Lower leg skin (tissue), 4 donors: ENCODE data around the gene PDLIM5. TPM values are rescaled to one million over a fixed set of nuclear protein-coding genes. Genes with fewer than 3 reads are reported as not detected.
"Not testable (repeated sequence)": the region's sequence is repeated elsewhere in the genome, so short reads cannot be mapped to it uniquely, and the experiment has no call there.

Source experiments
- DNase-seq, 2 donors: peaks; one replicate each; pipeline ENCODE4 v3.0.0-alpha.2; 2019; ENCODE audit warnings: low spot score in 2 of 2
- H3K4me3 ChIP-seq: fragments of 200-600 bp; sonication (generic); 2 replicates; pipeline ENCODE4 v1.5.1; 2017; ENCODE audit warnings: mild to moderate bottlenecking, low read depth; ENCODE audit not compliant: poor library complexity, severe bottlenecking
- POLR2A ChIP-seq, 2 donors: fragments of 450-650 bp; IDR thresholded peaks; one replicate each; pipeline ENCODE4 v1.6.1; 2016 to 2017; ENCODE audit warnings: antibody characterized with exemption in 2 of 2, mild to moderate bottlenecking in 1 of 2, moderate library complexity in 1 of 2
- WGBS, 2 donors: methylation state at CpG; one replicate each; pipeline ENCODE4 v1.1.5; 2018; 5-methylcytosine and 5-hydroxymethylcytosine counted together
- intact Hi-C: fragments of 100-400 bp; cut with DNase I; formaldehyde crosslinking; loops from one replicate; pipeline ENCODE4 v1.15.0; 2023; ENCODE audit warnings: low total_unique reads
- total RNA-seq, 4 donors: library from RNA; depleted of rRNA; stranded (reverse); fragments of >200 nt; gene quantifications; one replicate each; pipeline ENCODE4 v1.1.0, GENCODE V29; 2016
- TF ChIP-seq, protein P1 (sequence below), 3 donors: fragments of 450-650 bp; IDR thresholded peaks; one replicate each; pipeline ENCODE4 v1.5.1; 2016; ENCODE audit warnings: antibody characterized with exemption in 3 of 3, mild to moderate bottlenecking in 3 of 3, moderate library complexity in 2 of 3

Gene PDLIM5
- total RNA-seq, 4 donors from 2014 or later = 65.8 to 81.4 (median 72.0) TPM

- no peak for TF ChIP-seq POLR2A (IDR thresholded peaks at IDR 0.05)
- TF ChIP-seq, protein P1, sequence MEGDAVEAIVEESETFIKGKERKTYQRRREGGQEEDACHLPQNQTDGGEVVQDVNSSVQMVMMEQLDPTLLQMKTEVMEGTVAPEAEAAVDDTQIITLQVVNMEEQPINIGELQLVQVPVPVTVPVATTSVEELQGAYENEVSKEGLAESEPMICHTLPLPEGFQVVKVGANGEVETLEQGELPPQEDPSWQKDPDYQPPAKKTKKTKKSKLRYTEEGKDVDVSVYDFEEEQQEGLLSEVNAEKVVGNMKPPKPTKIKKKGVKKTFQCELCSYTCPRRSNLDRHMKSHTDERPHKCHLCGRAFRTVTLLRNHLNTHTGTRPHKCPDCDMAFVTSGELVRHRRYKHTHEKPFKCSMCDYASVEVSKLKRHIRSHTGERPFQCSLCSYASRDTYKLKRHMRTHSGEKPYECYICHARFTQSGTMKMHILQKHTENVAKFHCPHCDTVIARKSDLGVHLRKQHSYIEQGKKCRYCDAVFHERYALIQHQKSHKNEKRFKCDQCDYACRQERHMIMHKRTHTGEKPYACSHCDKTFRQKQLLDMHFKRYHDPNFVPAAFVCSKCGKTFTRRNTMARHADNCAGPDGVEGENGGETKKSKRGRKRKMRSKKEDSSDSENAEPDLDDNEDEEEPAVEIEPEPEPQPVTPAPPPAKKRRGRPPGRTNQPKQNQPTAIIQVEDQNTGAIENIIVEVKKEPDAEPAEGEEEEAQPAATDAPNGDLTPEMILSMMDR (IDR thresholded peaks at IDR 0.05) = no peak
- no peak for DNase-seq
- intact Hi-C loops = no loop called here
- H3K4me3 ChIP-seq = no peak overlapping the region
- WGBS, 2 donors = 65 to 79% methylated on average over 5 of the region's 5 CpGs
Measured at GRCh38 chr4:94472056-94472826, 20.5 kb downstream of the PDLIM5 start.

DNA sequence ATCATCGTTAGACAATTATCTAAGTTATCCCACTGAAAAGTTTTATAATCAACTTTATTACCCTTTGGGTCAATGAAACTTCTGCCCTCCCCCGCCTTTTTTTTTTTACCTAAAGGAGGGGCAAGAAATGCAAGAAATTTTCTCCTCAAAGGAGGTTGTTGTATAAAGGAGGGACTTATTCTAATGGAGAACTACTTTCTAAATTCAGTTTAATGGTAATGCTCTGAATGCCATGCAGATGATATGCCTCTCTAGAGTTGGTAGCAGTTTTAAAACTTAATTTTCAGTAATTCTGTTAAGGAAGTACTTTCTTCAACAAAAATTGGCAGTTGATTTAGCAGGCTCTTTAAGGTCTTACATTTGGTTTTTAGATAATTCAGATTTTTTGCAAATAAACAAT, 23.3 kb downstream of the PDLIM5 start:
- TF ChIP-seq POLR2A (IDR thresholded peaks at IDR 0.05) = no peak
- TF ChIP-seq, protein P1 (IDR thresholded peaks at IDR 0.05) = no peak
- no peak for DNase-seq
- no peak overlapping the region for H3K4me3 ChIP-seq
- intact Hi-C loops = no loop called here
- WGBS, 2 donors = 90 to 95% methylated on average over 2 of the region's 2 CpGs

- 66 to 71% methylated on average over 2 of the region's 2 CpGs for WGBS, 2 donors
- DNase-seq = no peak
- TF ChIP-seq POLR2A (IDR thresholded peaks at IDR 0.05) = no peak
- TF ChIP-seq, protein P1 (IDR thresholded peaks at IDR 0.05) = no peak
- H3K4me3 ChIP-seq = no peak overlapping the region
- intact Hi-C loops = no loop called here
Measured at GRCh38 chr4:94475794-94476193, 24.1 kb downstream of the PDLIM5 start.

DNA sequence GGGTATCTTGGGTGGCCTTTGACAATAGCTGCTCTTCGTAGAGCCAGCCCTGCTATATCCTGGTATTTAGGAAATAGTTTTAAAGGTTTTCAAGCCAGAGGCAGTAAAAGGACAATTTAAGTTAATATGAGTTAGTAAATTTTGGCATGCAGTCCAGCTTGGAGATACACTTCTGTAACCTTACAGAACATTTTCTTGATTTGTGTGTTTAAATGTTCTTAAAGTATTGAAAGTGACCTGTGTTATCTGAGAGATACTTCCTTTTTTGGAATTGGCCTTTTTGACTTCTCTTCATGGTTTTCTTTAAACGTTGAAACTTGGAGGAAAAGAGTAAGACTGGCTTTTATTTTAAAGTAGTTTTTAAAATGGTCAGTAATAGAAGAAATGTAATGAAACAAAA, 25.5 kb downstream of the PDLIM5 start:
- 17 to 19% methylated on average over 2 of the region's 2 CpGs for WGBS, 2 donors
- intact Hi-C loops = no loop called here
- H3K4me3 ChIP-seq = no peak overlapping the region
- TF ChIP-seq, protein P1 (IDR thresholded peaks at IDR 0.05) = no peak
- no peak for TF ChIP-seq POLR2A (IDR thresholded peaks at IDR 0.05)
- no peak for DNase-seq

DNA sequence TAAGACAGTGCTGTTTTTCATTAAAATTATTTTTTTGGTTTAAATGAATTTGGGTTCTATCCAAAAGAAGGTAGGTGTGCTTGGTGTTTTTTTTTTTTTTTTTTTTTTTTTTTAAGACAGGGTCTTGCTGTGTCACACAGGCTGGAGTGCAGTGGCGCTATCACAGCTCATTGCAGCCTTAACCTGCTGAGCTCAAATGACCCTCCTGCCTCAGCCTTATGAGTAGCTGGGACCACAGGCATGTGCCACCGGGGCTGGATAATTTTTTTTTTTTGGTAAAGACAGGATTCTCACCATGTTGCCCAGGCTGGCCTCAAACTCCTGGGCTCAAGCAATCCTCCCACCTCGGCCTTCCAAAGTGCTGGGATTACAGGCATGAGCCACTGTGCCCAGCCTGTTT, 27.1 kb downstream of the PDLIM5 start:
- intact Hi-C loops, DNase-seq, H3K4me3 ChIP-seq: not testable (repeated sequence)
- 75 to 96% methylated on average over 3 of the region's 3 CpGs for WGBS, 2 donors

DNA sequence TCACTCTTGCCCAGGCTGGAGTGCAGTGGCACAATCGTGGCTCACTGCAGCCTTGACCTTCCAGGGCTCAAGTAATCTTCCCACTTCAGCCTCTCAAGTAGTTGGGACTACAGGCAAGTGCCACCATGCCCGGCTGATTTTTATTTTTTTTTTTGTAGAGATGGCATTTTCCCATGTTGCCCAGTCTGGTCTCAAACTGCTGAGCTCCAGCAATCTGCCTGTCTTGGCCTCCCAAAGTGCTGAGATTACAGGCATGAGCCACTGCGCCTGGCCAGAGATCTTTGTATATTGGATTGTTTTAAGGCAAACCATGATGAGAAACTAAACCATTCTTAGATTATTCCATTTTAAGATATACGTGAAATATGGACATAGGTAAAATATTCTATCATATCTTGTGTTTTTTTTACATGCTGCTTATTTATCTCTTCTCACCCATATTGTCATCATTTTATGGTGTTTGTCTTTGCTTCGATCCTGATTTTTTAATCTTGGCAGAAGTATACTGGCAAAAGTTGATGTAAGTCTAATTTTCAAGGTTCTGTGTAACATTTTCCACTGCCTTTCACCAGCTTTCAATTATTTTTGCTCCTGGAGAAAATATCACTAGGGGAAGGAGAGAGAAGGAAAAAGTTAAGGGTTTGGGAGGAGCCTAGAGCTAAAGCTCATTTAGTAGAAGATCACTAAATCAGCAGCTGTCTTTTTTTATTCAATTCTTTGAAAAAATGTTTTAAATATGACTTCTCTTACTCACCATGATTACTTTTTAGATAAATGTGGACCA, 27.8 kb downstream of the PDLIM5 start:
- TF ChIP-seq, protein P1 (IDR thresholded peaks at IDR 0.05) = no peak
- no peak for TF ChIP-seq POLR2A (IDR thresholded peaks at IDR 0.05)
- DNase-seq = no peak
- intact Hi-C loops = no loop called here
- 68 to 72% methylated on average over 5 of the region's 5 CpGs for WGBS, 2 donors
- H3K4me3 ChIP-seq = no peak overlapping the region
